Adrenal gland (tissue), 12 donors: ENCODE data around the gene ZNF331. TPM values are rescaled to one million over a fixed set of nuclear protein-coding genes. Genes with fewer than 3 reads are reported as not detected.
A peak's percentile ranks its signal among the peaks of the same experiment; 100 is the strongest.
"Not testable (repeated sequence)": the region's sequence is repeated elsewhere in the genome, so short reads cannot be mapped to it uniquely, and the experiment has no call there.

Experiments used
- DNase-seq, 7 donors: peaks; one replicate each; pipeline ENCODE4 v3.0.0-alpha.2; 2019 to 2020
- H3K27ac ChIP-seq, 5 donors: fragments of 200-600 bp; sonication (generic) in 4 of 5; 1 replicate in 3 of 5; 2 replicates in 2 of 5; pipeline versions ENCODE4 v1.5.1 to v1.8.0; 2016 to 2020; ENCODE audit warnings: mild to moderate bottlenecking in 1 of 5
- H3K27me3 ChIP-seq: fragments of 200-600 bp; 2 replicates; pipeline ENCODE4 v1.8.0; 2021
- H3K36me3 ChIP-seq, 2 donors: fragments of 200-600 bp; replicated peaks in 1 of 2; 1 replicate in 1 of 2; 2 replicates in 1 of 2; pipeline versions ENCODE4 v1.5.1 to v1.8.0; 2018 to 2022
- H3K4me1 ChIP-seq, 2 donors: fragments of 200-600 bp; replicated peaks in 1 of 2; 1 replicate in 1 of 2; 2 replicates in 1 of 2; pipeline versions ENCODE4 v1.5.1 to v1.8.0; 2018 to 2021
- H3K4me3 ChIP-seq, 4 donors: fragments of 200-600 bp; sonication (generic) in 3 of 4; one replicate each; pipeline ENCODE4 v1.5.1; 2016 to 2018
- H3K9me3 ChIP-seq, 3 donors: fragments of 200-600 bp; sonication (generic) in 1 of 3; replicated peaks in 1 of 3; 1 replicate in 2 of 3; 2 replicates in 1 of 3; pipeline versions ENCODE4 v1.5.1 to v1.8.0; 2016 to 2021
- CTCF ChIP-seq, 6 experiments: fragments of 450-650 bp in 4 of 6; fragments of 200-600 bp in 2 of 6; sonication (generic) in 1 of 6; IDR thresholded peaks; 1 replicate in 5 of 6; 2 replicates in 1 of 6; pipeline versions ENCODE4 v1.5.1 to v1.8.0; 2016 to 2021; ENCODE audit warnings: antibody characterized with exemption in 6 of 6, mild to moderate bottlenecking in 2 of 6, moderate library complexity in 1 of 6
- POLR2A ChIP-seq, 2 donors: fragments of 450-650 bp; IDR thresholded peaks; one replicate each; pipeline ENCODE4 v1.6.1; 2017; ENCODE audit warnings: antibody characterized with exemption in 2 of 2, mild to moderate bottlenecking in 2 of 2, moderate library complexity in 1 of 2
- WGBS, 4 donors: extraction: QIAGEN DNeasy Blood & Tissue Kit in 2 of 4; methylation state at CpG; one replicate each; pipeline versions ENCODE4 v1.1.5 to v1.1.7; 2013 to 2017; 5-methylcytosine and 5-hydroxymethylcytosine counted together
- intact Hi-C, 2 donors: fragments of 100-400 bp; cut with DNase I; formaldehyde crosslinking; loops; one replicate each; pipeline versions ENCODE4 v1.14.1 to v1.15.0; 2022 to 2023
- polyA plus RNA-seq, 3 donors: library from polyadenylated mRNA; stranded (reverse); fragments of 200-250 nt in 2 of 3; fragments of 350-450 nt in 1 of 3; fragmentation: Illumina TruSeq in 1 of 3; extraction: RNeasy Lipid Tissue Mini Kit (QIAGEN cat#74804) in 1 of 3; gene quantifications; one replicate each; pipeline ENCODE4 v1.2.3, GENCODE V29; 2013 to 2014
- total RNA-seq, 9 donors: library from RNA; depleted of rRNA in 4 of 9; stranded (reverse); fragments of >200 nt in 4 of 9; fragments of 120-200 nt in 1 of 9; fragmentation: NEBNext Ultra II Directional in 1 of 9; extraction: Animal tissue kit (Norgen Biotek cat#: 25700) in 1 of 9; gene quantifications; one replicate each; pipeline versions ENCODE4 v1.1.0 to v1.2.4, GENCODE V29; 2013 to 2023
- donor health status: healthy with polysubstance abuse.
- donor health status: Bipolar disorder and iron deficiency.
- donor health status: DM: yes; HTN: yes; CAD: no.
- donor health status: DM: no; HTN: no; CAD: no.
- donor health status: DM: no; HTN: no; CAD: no.
- donor health status: DM: yes; HTN: yes; CAD: no.

Gene ZNF331
- total and polyA plus RNA-seq, 12 donors, result 12.4 to 127 (median 25.0) TPM

- peaks cover 0 to 4% of the 10 kb centered on the region in 2 donors for H3K4me1 ChIP-seq
- H3K9me3 ChIP-seq, result no peaks in the 10 kb centered on the region
- no peak overlapping the region for H3K27ac ChIP-seq
- no peaks in the 10 kb centered on the region for H3K27me3 ChIP-seq
- no peak for TF ChIP-seq POLR2A (IDR thresholded peaks at IDR 0.05)
- TF ChIP-seq CTCF (IDR thresholded peaks at IDR 0.05), result no peak
- 49 to 66% (median 51%) methylated on average over 3 of the region's 3 CpGs for WGBS, 4 donors
- DNase-seq, result no peak
- no peak overlapping the region for H3K4me3 ChIP-seq
- intact Hi-C loops, result no loop called here
- H3K36me3 ChIP-seq, result no peaks in the 10 kb centered on the region
Measured at GRCh38 chr19:53509443-53509842, 28.5 kb upstream of the ZNF331 start.

GRCh38 chr19:53509845-53510244 is 28.1 kb upstream of the ZNF331 start:
- H3K4me1 ChIP-seq, result peaks cover 0 to 1% of the 10 kb centered on the region in 2 donors
- H3K27me3 ChIP-seq, result no peaks in the 10 kb centered on the region
- H3K9me3 ChIP-seq, result no peaks in the 10 kb centered on the region
- H3K36me3 ChIP-seq, result no peaks in the 10 kb centered on the region
- WGBS, 4 donors, result 64 to 78% (median 68%) methylated on average over 5 of the region's 5 CpGs
- H3K27ac ChIP-seq, result no peak overlapping the region
- TF ChIP-seq CTCF (IDR thresholded peaks at IDR 0.05) (no peak), POLR2A (IDR thresholded peaks at IDR 0.05) (no peak)
- intact Hi-C loops, result loop anchor here in 1 of 2 donors (10.0 kb wide), 2 partner anchors 85 to 315 kb away; partner anchors contain the start of gene ZNF665
- H3K4me3 ChIP-seq, result no peak overlapping the region
- DNase-seq, result no peak

- no peaks in the 10 kb centered on the region for H3K27me3 ChIP-seq
- no peaks in the 10 kb centered on the region for H3K9me3 ChIP-seq
- intact Hi-C loops, result loop anchor here in 1 of 2 donors (10.0 kb wide), 2 partner anchors 87 to 317 kb away; partner anchors contain the start of gene ZNF665
- no peak overlapping the region for H3K4me3 ChIP-seq
- no peaks in the 10 kb centered on the region for H3K4me1 ChIP-seq
- DNase-seq, result no peak
- 89 to 100% (median 95%) methylated on average over 2 of the region's 2 CpGs for WGBS, 4 donors
- H3K27ac ChIP-seq, result no peak overlapping the region
- no peaks in the 10 kb centered on the region for H3K36me3 ChIP-seq
- no peak for TF ChIP-seq POLR2A (IDR thresholded peaks at IDR 0.05)
- TF ChIP-seq CTCF (IDR thresholded peaks at IDR 0.05), result no peak
Measured at GRCh38 chr19:53511357-53511756, 26.6 kb upstream of the ZNF331 start.

GRCh38 chr19:53511933-53512374 is 26.0 kb upstream of the ZNF331 start:
- TF ChIP-seq POLR2A (IDR thresholded peaks at IDR 0.05) (no peak), CTCF (IDR thresholded peaks at IDR 0.05) (peak; percentile 51 to 75 (median 62))
- no peak overlapping the region for H3K4me3 ChIP-seq
- peak; percentile 36 to 82 (median 70) for DNase-seq
- H3K27ac ChIP-seq, result no peak overlapping the region
- no peaks in the 10 kb centered on the region for H3K27me3 ChIP-seq
- H3K4me1 ChIP-seq, result no peaks in the 10 kb centered on the region
- WGBS, 4 donors, result 32 to 56% (median 35%) methylated on average over 6 to 11 of the region's 11 CpGs
- intact Hi-C loops, result loop anchor here in 1 of 2 donors (10.0 kb wide), 2 partner anchors 87 to 317 kb away; partner anchors contain the start of gene ZNF665
- H3K9me3 ChIP-seq, result no peaks in the 10 kb centered on the region
- H3K36me3 ChIP-seq, result no peaks in the 10 kb centered on the region

GRCh38 chr19:53515047-53515446 is 22.9 kb upstream of the ZNF331 start:
- intact Hi-C loops, result loop anchor here in 1 of 2 donors (10.0 kb wide), 2 partner anchors 90 to 320 kb away; partner anchors contain the start of gene ZNF665
- H3K27ac ChIP-seq, H3K4me1 ChIP-seq, DNase-seq, H3K27me3 ChIP-seq, H3K4me3 ChIP-seq, H3K9me3 ChIP-seq, H3K36me3 ChIP-seq: not testable (repeated sequence)
- WGBS, 4 donors, result 88 to 96% (median 89%) methylated on average over 3 of the region's 3 CpGs
